Trophoblast cell (in vitro differentiated cells and primary cell): Measurements from ENCODE around the gene PGF.

Source experiments
- DNase-seq, 2 donors: peaks; one replicate each; pipeline ENCODE4 v3.0.0-alpha.2; 2016
- H2AFZ ChIP-seq: 2 replicates; pipeline ENCODE4 v1.6.1; 2013; ENCODE audit warnings: low read length, moderate library complexity, mild to moderate bottlenecking; ENCODE audit not compliant: insufficient read depth, poor library complexity
- H2AK5ac ChIP-seq: 2 replicates; pipeline ENCODE4 v1.6.1; 2013; ENCODE audit warnings: mild to moderate bottlenecking, low read length
- H2BK120ac ChIP-seq: 2 replicates; pipeline ENCODE4 v1.6.1; 2013; ENCODE audit warnings: low read length, mild to moderate bottlenecking, moderate library complexity; ENCODE audit not compliant: insufficient read depth, poor library complexity
- H2BK12ac ChIP-seq: 2 replicates; pipeline ENCODE4 v1.6.1; 2013; ENCODE audit warnings: mild to moderate bottlenecking, low read length, moderate library complexity
- H2BK5ac ChIP-seq: 2 replicates; pipeline ENCODE4 v1.6.1; 2013; ENCODE audit warnings: low read length, low read depth, moderate library complexity, mild to moderate bottlenecking; ENCODE audit not compliant: poor library complexity
- H3K14ac ChIP-seq: 2 replicates; pipeline ENCODE4 v1.6.1; 2013; ENCODE audit warnings: mild to moderate bottlenecking, low read length
- H3K18ac ChIP-seq: 2 replicates; pipeline ENCODE4 v1.6.1; 2013; ENCODE audit warnings: mild to moderate bottlenecking, low read length
- H3K23ac ChIP-seq: 2 replicates; pipeline ENCODE4 v1.6.1; 2013; ENCODE audit warnings: low read length
- H3K27ac ChIP-seq: 2 replicates; pipeline ENCODE4 v1.5.1; 2013; ENCODE audit warnings: low read depth, mild to moderate bottlenecking, inconsistent platforms, low read length, moderate library complexity
- H3K27me3 ChIP-seq: 2 replicates; pipeline ENCODE4 v1.6.1; 2013; ENCODE audit warnings: inconsistent platforms, mild to moderate bottlenecking, low read length, moderate library complexity; ENCODE audit not compliant: insufficient read depth
- H3K36me3 ChIP-seq, 2 experiments: 1 replicate in 1 of 2; 2 replicates in 1 of 2; pipeline ENCODE4 v1.6.1; 2013; ENCODE audit warnings: low read length in 2 of 2, mild to moderate bottlenecking in 2 of 2, moderate library complexity in 1 of 2; ENCODE audit not compliant: insufficient read depth in 2 of 2, control insufficient read depth in 1 of 2
- H3K4ac ChIP-seq: 2 replicates; pipeline ENCODE4 v1.6.1; 2013; ENCODE audit warnings: low read depth, mild to moderate bottlenecking, low read length, moderate library complexity
- H3K4me1 ChIP-seq, 2 experiments: 1 replicate in 1 of 2; 2 replicates in 1 of 2; pipeline ENCODE4 v1.6.1; 2013; ENCODE audit warnings: low read length in 2 of 2, mild to moderate bottlenecking in 2 of 2, moderate library complexity in 1 of 2; ENCODE audit not compliant: insufficient read depth in 2 of 2, control insufficient read depth in 1 of 2
- H3K4me2 ChIP-seq: 2 replicates; pipeline ENCODE4 v1.6.1; 2013; ENCODE audit warnings: inconsistent platforms, mild to moderate bottlenecking, low read length, moderate library complexity
- H3K4me3 ChIP-seq: 2 replicates; pipeline ENCODE4 v1.5.1; 2013; ENCODE audit warnings: mild to moderate bottlenecking, low read depth, low read length, inconsistent platforms
- H3K79me1 ChIP-seq: one replicate; pipeline ENCODE4 v1.6.1; 2013; ENCODE audit warnings: low read length
- H3K79me2 ChIP-seq: 2 replicates; pipeline ENCODE4 v1.6.1; 2013; ENCODE audit warnings: low read length, mild to moderate bottlenecking; ENCODE audit not compliant: control insufficient read depth, insufficient read depth, poor library complexity
- H3K9ac ChIP-seq: 2 replicates; pipeline ENCODE4 v1.6.1; 2013; ENCODE audit warnings: mild to moderate bottlenecking, low read length
- H3K9me3 ChIP-seq: 2 replicates; pipeline ENCODE4 v1.6.1; 2013; ENCODE audit warnings: low read depth, mild to moderate bottlenecking, control low read depth, inconsistent platforms, low read length; ENCODE audit not compliant: insufficient read depth
- H4K12ac ChIP-seq: 2 replicates; pipeline ENCODE4 v1.6.1; 2013; ENCODE audit warnings: low read depth, mild to moderate bottlenecking, low read length, moderate library complexity
- H4K8ac ChIP-seq: 2 replicates; pipeline ENCODE4 v1.6.1; 2013; ENCODE audit warnings: low read depth, mild to moderate bottlenecking, low read length, moderate library complexity
- H4K91ac ChIP-seq: one replicate; pipeline ENCODE4 v1.6.1; 2013; ENCODE audit warnings: low read depth, mild to moderate bottlenecking, low read length, moderate library complexity
- WGBS: extraction: QIAGEN DNeasy Blood & Tissue Kit; methylation state at CpG from one replicate; pipeline ENCODE4 v1.1.7; 2013; ENCODE audit warnings: missing lambda C conversion rate; ENCODE audit not compliant: insufficient read length, insufficient coverage; ENCODE audit errors: extremely low coverage; 5-methylcytosine and 5-hydroxymethylcytosine counted together

Gene PGF

GRCh38 chr14:74915826-74916225 is 39.6 kb downstream of the PGF start:
- H2AK5ac ChIP-seq: no peak overlapping the region
- H3K36me3 ChIP-seq: no peaks in the 10 kb centered on the region
- DNase-seq: no peak
- no peak overlapping the region for H3K4me2 ChIP-seq
- no peak overlapping the region for H3K4ac ChIP-seq
- WGBS: no CpG with 5 or more reads among the region's 7 CpGs
- no peak overlapping the region for H4K12ac ChIP-seq
- no peak overlapping the region for H4K8ac ChIP-seq
- H2AFZ ChIP-seq: no peak overlapping the region
- H2BK120ac ChIP-seq: no peak overlapping the region
- no peak overlapping the region for H3K14ac ChIP-seq
- H3K23ac ChIP-seq: no peak overlapping the region
- no peaks in the 10 kb centered on the region for H3K9me3 ChIP-seq
- H2BK5ac ChIP-seq: no peak overlapping the region
- H2BK12ac ChIP-seq: no peak overlapping the region
- H3K9ac ChIP-seq: no peak overlapping the region
- H3K79me2 ChIP-seq: no peaks in the 10 kb centered on the region
- H3K4me1 ChIP-seq: no peaks in the 10 kb centered on the region
- H3K18ac ChIP-seq: no peak overlapping the region
- no peaks in the 10 kb centered on the region for H3K27me3 ChIP-seq
- no peak overlapping the region for H3K27ac ChIP-seq
- H3K79me1 ChIP-seq: no peaks in the 10 kb centered on the region
- no peak overlapping the region for H4K91ac ChIP-seq
- H3K4me3 ChIP-seq: no peak overlapping the region

- DNase-seq: no peak
- Histone ChIP-seq H3K27ac (no peak overlapping the region), H3K4ac (no peak overlapping the region), H3K18ac (no peak overlapping the region), H2AK5ac (no peak overlapping the region), H2AFZ (no peak overlapping the region), H3K14ac (no peak overlapping the region), H3K79me2 (no peaks in the 10 kb centered on the region), H4K91ac (no peak overlapping the region), H2BK120ac (no peak overlapping the region), H3K23ac (no peak overlapping the region), H3K4me1 (no peaks in the 10 kb centered on the region), H4K12ac (no peak overlapping the region), H2BK12ac (no peak overlapping the region), H4K8ac (no peak overlapping the region), H3K36me3 (no peaks in the 10 kb centered on the region), H3K79me1 (no peaks in the 10 kb centered on the region), H3K9ac (no peak overlapping the region), H3K9me3 (no peaks in the 10 kb centered on the region), H3K27me3 (no peaks in the 10 kb centered on the region), H3K4me3 (no peak overlapping the region), H3K4me2 (no peak overlapping the region), H2BK5ac (no peak overlapping the region)
- no CpG with 5 or more reads among the region's 4 CpGs for WGBS
These were observed 40.0 kb downstream of the PGF start for GRCh38 chr14:74915426-74915825.

GRCh38 chr14:74913986-74914573 is 41.3 kb downstream of the PGF start:
- DNase-seq: peak; percentile 54 to 81
- H3K4ac ChIP-seq: no peak overlapping the region
- no peak overlapping the region for H4K91ac ChIP-seq
- H3K14ac ChIP-seq: no peak overlapping the region
- H3K4me2 ChIP-seq: no peak overlapping the region
- no peak overlapping the region for H2AK5ac ChIP-seq
- H3K79me2 ChIP-seq: no peaks in the 10 kb centered on the region
- WGBS: no CpG with 5 or more reads among the region's 6 CpGs
- no peak overlapping the region for H4K8ac ChIP-seq
- H3K23ac ChIP-seq: no peak overlapping the region
- H2BK5ac ChIP-seq: no peak overlapping the region
- no peaks in the 10 kb centered on the region for H3K36me3 ChIP-seq
- no peak overlapping the region for H2BK12ac ChIP-seq
- H3K18ac ChIP-seq: no peak overlapping the region
- no peaks in the 10 kb centered on the region for H3K4me1 ChIP-seq
- H3K9ac ChIP-seq: no peak overlapping the region
- H3K4me3 ChIP-seq: no peak overlapping the region
- no peak overlapping the region for H2BK120ac ChIP-seq
- H2AFZ ChIP-seq: no peak overlapping the region
- H3K27me3 ChIP-seq: no peaks in the 10 kb centered on the region
- H3K79me1 ChIP-seq: no peaks in the 10 kb centered on the region
- H4K12ac ChIP-seq: no peak overlapping the region
- H3K9me3 ChIP-seq: no peaks in the 10 kb centered on the region
- no peak overlapping the region for H3K27ac ChIP-seq

- H3K36me3 ChIP-seq: no peaks in the 10 kb centered on the region
- no peak overlapping the region for H3K23ac ChIP-seq
- no peak overlapping the region for H4K8ac ChIP-seq
- no peak overlapping the region for H4K12ac ChIP-seq
- no peaks in the 10 kb centered on the region for H3K27me3 ChIP-seq
- no peak overlapping the region for H2BK12ac ChIP-seq
- no peak overlapping the region for H2AFZ ChIP-seq
- no peak overlapping the region for H3K4me3 ChIP-seq
- H3K79me1 ChIP-seq: no peaks in the 10 kb centered on the region
- H2AK5ac ChIP-seq: no peak overlapping the region
- H3K4ac ChIP-seq: no peak overlapping the region
- no peaks in the 10 kb centered on the region for H3K9me3 ChIP-seq
- no peak overlapping the region for H4K91ac ChIP-seq
- no peak overlapping the region for H2BK5ac ChIP-seq
- H3K27ac ChIP-seq: no peak overlapping the region
- no peak overlapping the region for H3K4me2 ChIP-seq
- no peak for DNase-seq
- H3K9ac ChIP-seq: no peak overlapping the region
- H3K4me1 ChIP-seq: no peaks in the 10 kb centered on the region
- H2BK120ac ChIP-seq: no peak overlapping the region
- no peaks in the 10 kb centered on the region for H3K79me2 ChIP-seq
- H3K14ac ChIP-seq: no peak overlapping the region
- WGBS: no CpG with 5 or more reads among the region's 5 CpGs
- H3K18ac ChIP-seq: no peak overlapping the region
These were observed 41.9 kb downstream of the PGF start for GRCh38 chr14:74913393-74913910.
